Stomach (tissue), 9 donors: Measurements from ENCODE around the gene DYSF. TPM values are rescaled to one million over a fixed set of nuclear protein-coding genes. Genes with fewer than 3 reads are reported as not detected.
"Not testable (repeated sequence)": the region's sequence is repeated elsewhere in the genome, so short reads cannot be mapped to it uniquely, and the experiment has no call there.

ENCODE experiments used
- DNase-seq, 2 donors: peaks; one replicate each; pipeline versions ENCODE4 v3.0.0 to v3.0.0-alpha.2; 2013 to 2019
- H3K27ac ChIP-seq, 5 donors: fragments of 200-600 bp in 4 of 5; sonication (generic) in 4 of 5; one replicate each; pipeline ENCODE4 v1.5.1; 2013 to 2019; ENCODE audit warnings: mild to moderate bottlenecking in 1 of 5, moderate library complexity in 1 of 5
- H3K27me3 ChIP-seq, 3 donors: fragments of 200-600 bp; sonication (generic); one replicate each; pipeline ENCODE4 v1.5.1; 2017 to 2019; ENCODE audit warnings: mixed run types in 1 of 3
- H3K36me3 ChIP-seq, 4 donors: fragments of 200-600 bp; sonication (generic); 1 replicate in 3 of 4; 2 replicates in 1 of 4; pipeline ENCODE4 v1.5.1; 2016 to 2019
- H3K4me1 ChIP-seq, 4 donors: fragments of 200-600 bp; sonication (generic); one replicate each; pipeline ENCODE4 v1.5.1; 2016 to 2019
- H3K4me3 ChIP-seq, 4 donors: fragments of 200-600 bp; sonication (generic) in 3 of 4; one replicate each; pipeline ENCODE4 v1.5.1; 2016 to 2019; ENCODE audit warnings: mild to moderate bottlenecking in 1 of 4
- H3K9me3 ChIP-seq, 4 donors: fragments of 200-600 bp; sonication (generic); one replicate each; pipeline ENCODE4 v1.5.1; 2016 to 2019
- EP300 ChIP-seq: sonication (generic); formaldehyde crosslinking; IDR thresholded peaks from one replicate; pipeline ENCODE4 v1.6.1; 2017; ENCODE audit warnings: antibody characterized with exemption
- POLR2A ChIP-seq, 4 donors: fragments of 450-650 bp; IDR thresholded peaks; one replicate each; pipeline ENCODE4 v1.6.1; 2016; ENCODE audit warnings: antibody characterized with exemption in 4 of 4, control low read depth in 2 of 4, mild to moderate bottlenecking in 1 of 4, moderate library complexity in 1 of 4
- POLR2AphosphoS5 ChIP-seq, 3 donors: sonication (generic); formaldehyde crosslinking; IDR thresholded peaks; one replicate each; pipeline ENCODE4 v1.6.1; 2016; ENCODE audit warnings: antibody characterized with exemption in 3 of 3
- WGBS, 5 donors: extraction: QIAGEN DNeasy Blood & Tissue Kit in 3 of 5; methylation state at CpG; one replicate each; pipeline versions ENCODE4 v1.1.5 to v1.1.7; 2013 to 2018; 5-methylcytosine and 5-hydroxymethylcytosine counted together
- intact Hi-C: fragments of 100-400 bp; cut with DNase I; formaldehyde crosslinking; loops from one replicate; pipeline ENCODE4 v1.15.1; 2023; ENCODE audit warnings: low total_unique reads
- polyA plus RNA-seq, 3 donors: library from polyadenylated mRNA; stranded (reverse); fragments of 200-250 nt; gene quantifications; one replicate each; pipeline ENCODE4 v1.2.3, GENCODE V29; 2013
- total RNA-seq, 5 donors: library from RNA; depleted of rRNA; stranded (reverse); fragments of >200 nt; gene quantifications; one replicate each; pipeline versions ENCODE4 v1.1.0 to v1.2.3, GENCODE V29; 2014 to 2016
- TF ChIP-seq, protein P1 (sequence below), 7 experiments: fragments of 450-650 bp in 4 of 7; fragments of 200-600 bp in 3 of 7; sonication (generic) in 3 of 7; IDR thresholded peaks; one replicate each; pipeline ENCODE4 v1.5.1; 2016 to 2019; ENCODE audit warnings: antibody characterized with exemption in 7 of 7, control low read depth in 2 of 7, mild to moderate bottlenecking in 1 of 7
- donor health status: healthy with polysubstance abuse.
- donor health status: Bipolar disorder and iron deficiency.
- donor health status: healthy.

Gene DYSF
- total and polyA plus RNA-seq, 8 donors = 2.1 to 13.4 (median 6.1) TPM

DNA sequence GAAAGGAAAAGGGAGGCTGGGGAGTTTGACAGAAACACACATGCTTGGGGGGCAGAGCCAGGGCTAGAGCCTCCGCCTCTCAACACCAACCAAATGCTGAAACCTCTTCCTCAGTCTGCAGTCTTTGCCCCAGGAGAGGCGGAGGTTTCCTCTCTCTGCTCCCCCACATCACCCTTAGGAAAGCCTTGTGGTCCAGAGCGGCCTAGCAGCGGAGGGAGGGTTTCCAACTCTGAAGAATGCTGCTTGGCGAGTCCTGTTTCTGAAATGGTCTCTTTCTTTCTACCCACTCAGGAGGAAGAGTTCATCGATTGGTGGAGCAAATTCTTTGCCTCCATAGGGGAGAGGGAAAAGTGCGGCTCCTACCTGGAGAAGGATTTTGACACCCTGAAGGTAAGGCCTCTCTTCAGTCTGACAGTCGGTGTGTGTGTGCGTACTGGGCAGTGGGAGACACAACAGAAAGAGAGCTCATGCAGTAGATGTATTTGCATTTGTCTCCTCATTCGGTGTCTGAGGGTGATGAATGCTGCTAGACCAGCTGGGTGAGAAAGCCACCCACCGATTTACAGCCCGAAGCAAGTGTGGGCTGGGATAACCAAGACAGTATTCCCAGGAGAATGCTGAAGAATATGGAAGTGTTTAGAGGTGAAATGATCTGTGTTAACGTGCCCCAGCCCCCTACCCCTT lies 190.5 kb downstream of the DYSF start:
- Histone ChIP-seq H3K27me3 (peaks cover 0 to 6% (median 3%) of the 10 kb centered on the region in 3 donors), H3K36me3 (no peaks in the 10 kb centered on the region), H3K4me3 (no peak overlapping the region), H3K4me1 (peaks cover 0 to 12% (median 2%) of the 10 kb centered on the region in 4 donors), H3K9me3 (peaks cover 0 to 5% (median 0%) of the 10 kb centered on the region in 4 donors), H3K27ac (no peak overlapping the region)
- WGBS, 5 donors = 73 to 80% (median 74%) methylated on average over 13 of the region's 13 CpGs
- DNase-seq = no peak
- intact Hi-C loops = no loop called here
- TF ChIP-seq POLR2A (IDR thresholded peaks at IDR 0.05) (no peak), POLR2AphosphoS5 (IDR thresholded peaks at IDR 0.05) (no peak), EP300 (no peak)
- TF ChIP-seq, protein P1, sequence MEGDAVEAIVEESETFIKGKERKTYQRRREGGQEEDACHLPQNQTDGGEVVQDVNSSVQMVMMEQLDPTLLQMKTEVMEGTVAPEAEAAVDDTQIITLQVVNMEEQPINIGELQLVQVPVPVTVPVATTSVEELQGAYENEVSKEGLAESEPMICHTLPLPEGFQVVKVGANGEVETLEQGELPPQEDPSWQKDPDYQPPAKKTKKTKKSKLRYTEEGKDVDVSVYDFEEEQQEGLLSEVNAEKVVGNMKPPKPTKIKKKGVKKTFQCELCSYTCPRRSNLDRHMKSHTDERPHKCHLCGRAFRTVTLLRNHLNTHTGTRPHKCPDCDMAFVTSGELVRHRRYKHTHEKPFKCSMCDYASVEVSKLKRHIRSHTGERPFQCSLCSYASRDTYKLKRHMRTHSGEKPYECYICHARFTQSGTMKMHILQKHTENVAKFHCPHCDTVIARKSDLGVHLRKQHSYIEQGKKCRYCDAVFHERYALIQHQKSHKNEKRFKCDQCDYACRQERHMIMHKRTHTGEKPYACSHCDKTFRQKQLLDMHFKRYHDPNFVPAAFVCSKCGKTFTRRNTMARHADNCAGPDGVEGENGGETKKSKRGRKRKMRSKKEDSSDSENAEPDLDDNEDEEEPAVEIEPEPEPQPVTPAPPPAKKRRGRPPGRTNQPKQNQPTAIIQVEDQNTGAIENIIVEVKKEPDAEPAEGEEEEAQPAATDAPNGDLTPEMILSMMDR (IDR thresholded peaks at IDR 0.05) = no peak

DNA sequence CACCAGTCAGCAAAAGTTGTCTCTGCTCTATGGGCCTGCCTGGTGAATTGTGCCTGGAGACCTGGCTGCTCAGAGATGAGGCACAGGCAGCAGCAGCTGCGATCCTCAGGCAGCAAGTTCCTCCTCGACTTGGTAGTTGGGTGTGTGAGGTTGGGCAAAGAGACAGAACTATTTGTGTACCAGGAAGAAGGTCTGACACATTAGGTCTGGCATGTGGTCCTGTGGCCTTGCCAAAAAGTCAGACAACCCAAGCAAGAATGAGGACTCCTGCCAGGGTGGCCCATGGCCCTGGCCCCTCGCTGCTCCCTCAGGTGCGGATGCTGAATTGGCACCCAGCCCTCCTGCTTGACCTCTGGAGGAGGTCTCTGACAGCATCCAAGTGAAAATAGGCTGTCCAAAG lies 192.7 kb downstream of the DYSF start:
- intact Hi-C loops = no loop called here
- H3K4me3 ChIP-seq = no peak overlapping the region
- no peak for DNase-seq
- 54 to 73% (median 66%) methylated on average over 4 of the region's 4 CpGs for WGBS, 5 donors
- peaks cover 0 to 6% (median 3%) of the 10 kb centered on the region in 3 donors for H3K27me3 ChIP-seq
- TF ChIP-seq POLR2AphosphoS5 (IDR thresholded peaks at IDR 0.05) (no peak), POLR2A (IDR thresholded peaks at IDR 0.05) (no peak), EP300 (no peak)
- TF ChIP-seq, protein P1 (IDR thresholded peaks at IDR 0.05) = no peak
- H3K9me3 ChIP-seq = peaks cover 0 to 5% (median 0%) of the 10 kb centered on the region in 4 donors
- no peak overlapping the region for H3K27ac ChIP-seq
- H3K4me1 ChIP-seq = peaks cover 0 to 12% (median 2%) of the 10 kb centered on the region in 4 donors
- no peaks in the 10 kb centered on the region for H3K36me3 ChIP-seq

DNA sequence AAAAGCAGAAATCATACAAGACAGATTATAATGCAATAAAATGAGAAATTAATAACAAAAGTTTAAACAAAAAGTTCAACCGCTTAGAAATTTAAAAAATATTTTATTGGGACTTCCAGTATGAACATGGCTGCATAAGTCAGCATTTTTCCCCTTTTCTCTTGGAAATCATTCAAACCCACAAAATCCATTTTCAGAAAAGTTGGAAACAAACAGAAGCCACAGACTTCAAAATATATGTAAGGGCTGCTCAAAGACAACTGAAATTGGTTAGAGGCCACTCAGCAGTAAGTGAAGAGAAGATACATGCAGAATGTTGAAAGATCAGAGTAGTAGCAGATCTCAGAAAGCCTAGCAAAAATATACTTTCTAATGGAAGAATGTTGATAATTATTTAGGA lies 194.0 kb downstream of the DYSF start:
- DNase-seq = no peak
- TF ChIP-seq POLR2AphosphoS5 (IDR thresholded peaks at IDR 0.05) (no peak), EP300 (no peak)
- H3K4me3 ChIP-seq = no peak overlapping the region

DNA sequence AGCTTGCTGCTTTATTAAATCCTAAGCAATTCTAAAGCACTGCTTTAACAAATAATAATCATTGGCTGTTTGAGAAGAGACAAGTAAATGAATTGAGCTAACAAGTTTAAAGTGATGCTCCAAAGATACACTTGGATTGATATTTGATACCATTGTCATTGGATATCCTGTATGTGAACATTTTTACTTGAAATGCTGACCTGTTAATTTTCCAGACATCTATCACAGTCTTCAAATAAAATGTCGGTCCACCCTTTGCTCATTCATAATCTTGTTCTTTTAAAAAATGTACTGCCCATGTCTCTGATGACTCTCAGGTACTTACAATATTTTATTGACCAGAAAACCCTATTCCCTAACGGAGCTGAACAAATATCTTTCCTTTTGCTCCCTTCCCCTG lies 202.1 kb downstream of the DYSF start:
- no peak overlapping the region for H3K27ac ChIP-seq
- no peaks in the 10 kb centered on the region for H3K4me1 ChIP-seq
- no peak for TF ChIP-seq EP300
- no peak for TF ChIP-seq POLR2AphosphoS5 (IDR thresholded peaks at IDR 0.05)
- TF ChIP-seq POLR2A (IDR thresholded peaks at IDR 0.05) = no peak
- TF ChIP-seq, protein P1 (IDR thresholded peaks at IDR 0.05) = no peak
- no peaks in the 10 kb centered on the region for H3K27me3 ChIP-seq
- intact Hi-C loops = no loop called here
- no peak overlapping the region for H3K4me3 ChIP-seq
- peaks cover 4 to 21% (median 19%) of the 10 kb centered on the region in 4 donors for H3K9me3 ChIP-seq
- DNase-seq = no peak
- 68 to 90% (median 74%) methylated on average over 2 of the region's 2 CpGs for WGBS, 5 donors
- H3K36me3 ChIP-seq = peaks cover 0 to 21% (median 8%) of the 10 kb centered on the region in 4 donors

More for the DNA sequence above, 194.0 kb downstream of the DYSF start:
- H3K9me3 ChIP-seq = peaks cover 0 to 5% (median 0%) of the 10 kb centered on the region in 4 donors
- H3K27me3 ChIP-seq = peaks cover 0 to 6% (median 3%) of the 10 kb centered on the region in 3 donors
- no peaks in the 10 kb centered on the region for H3K36me3 ChIP-seq
- intact Hi-C loops = no loop called here
- WGBS, 5 donors = 90 to 98% (median 94%) methylated on average over 1 of the region's 1 CpG
- H3K4me1 ChIP-seq = peaks cover 0 to 12% (median 2%) of the 10 kb centered on the region in 4 donors
- H3K27ac ChIP-seq = no peak overlapping the region

GRCh38 chr2:71658256-71658655 lies 204.9 kb downstream of the DYSF start:
- H3K27me3 ChIP-seq, H3K27ac ChIP-seq, intact Hi-C loops, DNase-seq, H3K4me3 ChIP-seq, H3K4me1 ChIP-seq: not testable (repeated sequence)
- Histone ChIP-seq H3K36me3 (peaks cover 0 to 24% (median 8%) of the 10 kb centered on the region in 4 donors), H3K9me3 (peaks cover 4 to 21% (median 19%) of the 10 kb centered on the region in 4 donors)
- WGBS, 5 donors = 51 to 60% (median 55%) methylated on average over 2 of the region's 2 CpGs
